ENCODE results near the gene ENPP6.
"Not testable (repeated sequence)": the region's sequence is repeated elsewhere in the genome, so short reads cannot be mapped to it uniquely, and the experiment has no call there.

The ENPP6 gene

GRCh38 chr4:184146951-184147350 lies 70.7 kb downstream of the ENPP6 start:
- CTCF ChIA-PET, result interaction anchor here (1.1 kb wide), 1 partner anchor 105 kb away, joined by 3 read pairs; no protein-coding TSS in a partner anchor
- H3K27ac Mint-ChIP-seq, result no peak overlapping the region
- peaks cover 2% of the 10 kb centered on the region for H3K36me3 Mint-ChIP-seq
- H3K4me3 Mint-ChIP-seq, result no peak overlapping the region
- H3K27me3 Mint-ChIP-seq, result peaks cover 29% of the 10 kb centered on the region
- DNase-seq, result no peak
- H3K4me1 Mint-ChIP-seq, result peaks cover 11% of the 10 kb centered on the region
- no peaks in the 10 kb centered on the region for H3K9me3 Mint-ChIP-seq

- Mint-ChIP-seq H3K36me3 (peaks cover 2% of the 10 kb centered on the region), H3K27me3 (peaks cover 33% of the 10 kb centered on the region), H3K4me3 (no peak overlapping the region), H3K9me3 (no peaks in the 10 kb centered on the region), H3K27ac (no peak overlapping the region), H3K4me1 (peaks cover 11% of the 10 kb centered on the region)
- CTCF ChIA-PET, result no interaction called here
- no peak for DNase-seq
These were observed 72.1 kb downstream of the ENPP6 start for GRCh38 chr4:184145596-184145995.

- H3K4me1 Mint-ChIP-seq, result peaks cover 11% of the 10 kb centered on the region
- DNase-seq, result no peak
- peaks cover 33% of the 10 kb centered on the region for H3K27me3 Mint-ChIP-seq
- H3K4me3 Mint-ChIP-seq, result no peak overlapping the region
- no peak overlapping the region for H3K27ac Mint-ChIP-seq
- CTCF ChIA-PET, result no interaction called here
- no peaks in the 10 kb centered on the region for H3K9me3 Mint-ChIP-seq
- H3K36me3 Mint-ChIP-seq, result peaks cover 2% of the 10 kb centered on the region
These were observed 73.7 kb downstream of the ENPP6 start for GRCh38 chr4:184143770-184144564.

- peaks cover 5% of the 10 kb centered on the region for H3K9me3 Mint-ChIP-seq
- H3K36me3 Mint-ChIP-seq, result peaks cover 2% of the 10 kb centered on the region
- no peak overlapping the region for H3K27ac Mint-ChIP-seq
- peaks cover 37% of the 10 kb centered on the region for H3K27me3 Mint-ChIP-seq
- CTCF ChIA-PET, result no interaction called here
- H3K4me1 Mint-ChIP-seq, result no peaks in the 10 kb centered on the region
- no peak overlapping the region for H3K4me3 Mint-ChIP-seq
- no peak for DNase-seq
These were observed 75.3 kb downstream of the ENPP6 start for GRCh38 chr4:184142121-184143000.

- H3K27ac Mint-ChIP-seq, CTCF ChIA-PET, H3K36me3 Mint-ChIP-seq, H3K4me3 Mint-ChIP-seq, DNase-seq, H3K4me1 Mint-ChIP-seq: not testable (repeated sequence)
- peaks cover 34% of the 10 kb centered on the region for H3K27me3 Mint-ChIP-seq
- H3K9me3 Mint-ChIP-seq, result peaks cover 12% of the 10 kb centered on the region
These were observed 76.8 kb downstream of the ENPP6 start for GRCh38 chr4:184140901-184141300.

- DNase-seq, result no peak
- H3K9me3 Mint-ChIP-seq, result peaks cover 12% of the 10 kb centered on the region
- H3K36me3 Mint-ChIP-seq, result peaks cover 4% of the 10 kb centered on the region
- no peak overlapping the region for H3K4me3 Mint-ChIP-seq
- CTCF ChIA-PET, result interaction anchor here (0.6 kb wide), 1 partner anchor 117 kb away, joined by 3 read pairs; no protein-coding TSS in a partner anchor
- H3K27me3 Mint-ChIP-seq, result peaks cover 18% of the 10 kb centered on the region
- no peak overlapping the region for H3K27ac Mint-ChIP-seq
- H3K4me1 Mint-ChIP-seq, result no peaks in the 10 kb centered on the region
These were observed 81.1 kb downstream of the ENPP6 start for GRCh38 chr4:184136525-184136924.

GRCh38 chr4:184126800-184127199 lies 90.9 kb downstream of the ENPP6 start:
- H3K9me3 Mint-ChIP-seq, result no peaks in the 10 kb centered on the region
- CTCF ChIA-PET, result no interaction called here
- no peak overlapping the region for H3K4me3 Mint-ChIP-seq
- DNase-seq, result no peak
- H3K36me3 Mint-ChIP-seq, result no peaks in the 10 kb centered on the region
- no peak overlapping the region for H3K27ac Mint-ChIP-seq
- H3K4me1 Mint-ChIP-seq, result no peaks in the 10 kb centered on the region
- peaks cover 15% of the 10 kb centered on the region for H3K27me3 Mint-ChIP-seq

- Mint-ChIP-seq H3K27ac (no peak overlapping the region), H3K27me3 (peaks cover 16% of the 10 kb centered on the region), H3K4me3 (no peak overlapping the region), H3K36me3 (no peaks in the 10 kb centered on the region), H3K4me1 (no peaks in the 10 kb centered on the region), H3K9me3 (no peaks in the 10 kb centered on the region)
- DNase-seq, result no peak
- CTCF ChIA-PET, result no interaction called here
These were observed 94.9 kb downstream of the ENPP6 start for GRCh38 chr4:184122631-184123408.

- Mint-ChIP-seq H3K4me3 (no peak overlapping the region), H3K4me1 (no peaks in the 10 kb centered on the region), H3K27ac (no peak overlapping the region), H3K36me3 (no peaks in the 10 kb centered on the region), H3K27me3 (peaks cover 16% of the 10 kb centered on the region), H3K9me3 (no peaks in the 10 kb centered on the region)
- no peak for DNase-seq
- CTCF ChIA-PET, result no interaction called here
These were observed 97.0 kb downstream of the ENPP6 start for GRCh38 chr4:184120549-184121127.

- Mint-ChIP-seq H3K27me3 (peaks cover 20% of the 10 kb centered on the region), H3K36me3 (no peaks in the 10 kb centered on the region), H3K9me3 (no peaks in the 10 kb centered on the region), H3K4me1 (no peaks in the 10 kb centered on the region), H3K4me3 (no peak overlapping the region), H3K27ac (no peak overlapping the region)
- DNase-seq, result no peak
- CTCF ChIA-PET, result no interaction called here
These were observed 99.9 kb downstream of the ENPP6 start for GRCh38 chr4:184117662-184118199.

- H3K36me3 Mint-ChIP-seq, result no peaks in the 10 kb centered on the region
- H3K4me3 Mint-ChIP-seq, result no peak overlapping the region
- H3K27ac Mint-ChIP-seq, result no peak overlapping the region
- CTCF ChIA-PET, result no interaction called here
- H3K27me3 Mint-ChIP-seq, result peaks cover 15% of the 10 kb centered on the region
- H3K4me1 Mint-ChIP-seq, result no peaks in the 10 kb centered on the region
- no peaks in the 10 kb centered on the region for H3K9me3 Mint-ChIP-seq
- DNase-seq, result no peak
These were observed 102.3 kb downstream of the ENPP6 start for GRCh38 chr4:184115399-184115798.

GRCh38 chr4:184114431-184114830 lies 103.2 kb downstream of the ENPP6 start:
- H3K27ac Mint-ChIP-seq, result no peak overlapping the region
- H3K27me3 Mint-ChIP-seq, result peaks cover 14% of the 10 kb centered on the region
- DNase-seq, result no peak
- no peaks in the 10 kb centered on the region for H3K9me3 Mint-ChIP-seq
- H3K36me3 Mint-ChIP-seq, result no peaks in the 10 kb centered on the region
- CTCF ChIA-PET, result no interaction called here
- H3K4me1 Mint-ChIP-seq, result no peaks in the 10 kb centered on the region
- H3K4me3 Mint-ChIP-seq, result no peak overlapping the region

- CTCF ChIA-PET, result interaction anchor here (0.9 to 1.0 kb wide), 2 partner anchors 11 to 138 kb away, joined by 3 read pairs; no protein-coding TSS in a partner anchor
- Mint-ChIP-seq H3K27ac (no peak overlapping the region), H3K9me3 (no peaks in the 10 kb centered on the region), H3K36me3 (no peaks in the 10 kb centered on the region), H3K4me3 (no peak overlapping the region), H3K4me1 (no peaks in the 10 kb centered on the region), H3K27me3 (peaks cover 15% of the 10 kb centered on the region)
- no peak for DNase-seq
These were observed 105.6 kb downstream of the ENPP6 start for GRCh38 chr4:184112006-184112550.
